HepG2 (cell line): ENCODE measurements around the gene IFNLR1. TPM values are rescaled to one million over a fixed set of nuclear protein-coding genes. Genes with fewer than 3 reads are reported as not detected.

Experiments
- ATAC-seq: fragments of 200-7000 bp; cut with Tn5 transposase; 3 replicates; pipeline ENCODE4 v1.9.1; 2020; ENCODE audit warnings: mild to moderate bottlenecking, moderate library complexity
- BruUV-seq: library from RNA; stranded (reverse); fragments of 400-500 nt; replicated peaks from 2 replicates; lab custom pipeline; 2021; lab: Mats Ljungman, UMichigan
- CTCF ChIA-PET: fragments of 300-600 bp; formaldehyde crosslinking; extraction: SDS; loops from one replicate; lab custom pipeline; 2021; ENCODE audit warnings: low total read pairs, inconsistent platforms, low intra/inter-chr PET ratio; lab: Yijun Ruan, JAX
- POLR2A ChIA-PET: fragments of 350-600 bp; sonication (Branson Sonifier 250); formaldehyde crosslinking; loops from one replicate; lab custom pipeline; 2020; ENCODE audit warnings: antibody characterized with exemption, inconsistent platforms; lab: Yijun Ruan, JAX
- DNase-seq: peaks from one replicate; pipeline ENCODE4 v3.0.0-alpha.2; 2015; ENCODE audit warnings: low spot score
- FAIRE-seq: peaks from 3 replicates; lab custom pipeline; 2011; peaks lifted over from hg19 to GRCh38; lab: Jason Lieb, UNC
- H2AFZ ChIP-seq: one replicate; pipeline ENCODE4 v1.6.1; 2011; ENCODE audit warnings: low read length, inconsistent platforms
- H3K27ac ChIP-seq: fragments of 300-600 bp; 3 replicates; pipeline ENCODE4 v1.8.0; 2011; ENCODE audit warnings: mixed run types, mild to moderate bottlenecking, mixed read lengths, low read length, inconsistent platforms; ENCODE audit not compliant: insufficient read depth; ENCODE audit errors: extremely low read length
- H3K27me3 ChIP-seq, 2 experiments: fragments of 200-600 bp in 1 of 2; 2 replicates in 1 of 2; 3 replicates in 1 of 2; pipeline versions ENCODE4 v1.6.0 to v1.8.0; 2011; ENCODE audit warnings: low read length in 2 of 2, mild to moderate bottlenecking in 2 of 2, moderate library complexity in 2 of 2, inconsistent platforms in 1 of 2; ENCODE audit not compliant: insufficient read depth in 2 of 2, control insufficient read depth in 1 of 2
- H3K36me3 ChIP-seq, 2 experiments: fragments of 200-600 bp in 1 of 2; replicated peaks in 1 of 2; 2 replicates in 1 of 2; 3 replicates in 1 of 2; pipeline versions ENCODE4 v1.5.1 to v1.8.0; 2011; ENCODE audit warnings: low read length in 2 of 2, inconsistent platforms in 1 of 2; ENCODE audit not compliant: insufficient read depth in 2 of 2, control insufficient read depth in 1 of 2
- H3K4me1 ChIP-seq: 2 replicates; pipeline ENCODE4 v1.5.1; 2012; ENCODE audit warnings: low read length, inconsistent platforms; ENCODE audit not compliant: insufficient read depth
- H3K4me2 ChIP-seq: 2 replicates; pipeline ENCODE4 v1.6.0; 2011; ENCODE audit warnings: low read depth, low read length, inconsistent platforms
- H3K4me3 ChIP-seq, 3 experiments: fragments of 200-600 bp in 1 of 3; sonication (generic), shearing (Covaris generic) in 1 of 3; replicated peaks in 1 of 3; 2 replicates each; pipeline ENCODE4 v1.5.1; 2011 to 2016; ENCODE audit warnings: low read length in 3 of 3, inconsistent platforms in 2 of 3, low read depth in 2 of 3, mild to moderate bottlenecking in 2 of 3, control low read depth in 1 of 3, mixed read lengths in 1 of 3; ENCODE audit not compliant: insufficient read depth in 1 of 3
- H3K79me2 ChIP-seq: one replicate; pipeline ENCODE4 v1.6.1; 2011; ENCODE audit warnings: low read length, inconsistent platforms; ENCODE audit not compliant: insufficient read depth
- H3K9ac ChIP-seq: 2 replicates; pipeline ENCODE4 v1.6.0; 2011; ENCODE audit warnings: mild to moderate bottlenecking, low read depth, low read length, inconsistent platforms; ENCODE audit not compliant: insufficient read depth
- H3K9me3 ChIP-seq: 2 replicates; pipeline ENCODE4 v1.5.1; 2012; ENCODE audit warnings: mild to moderate bottlenecking, low read length
- H4K20me1 ChIP-seq: 2 replicates; pipeline ENCODE4 v1.6.0; 2011; ENCODE audit warnings: inconsistent platforms, mild to moderate bottlenecking, low read length, moderate library complexity; ENCODE audit not compliant: insufficient read depth
- GTF2F1 ChIP-seq: fragments of 150-350 bp; IDR thresholded peaks from 2 replicates; pipeline ENCODE4 v1.6.1; 2014; ENCODE audit warnings: low read length
- GZF1 ChIP-seq: sonication (generic); formaldehyde crosslinking; IDR thresholded peaks from 2 replicates; pipeline ENCODE4 v1.5.1; 2020; ENCODE audit warnings: mild to moderate bottlenecking, missing genetic modification reagents
- KLF9 ChIP-seq: IDR thresholded peaks from 2 replicates; pipeline ENCODE4 v1.6.1; 2016; ENCODE audit warnings: low read depth
- KMT2A ChIP-seq: sonication (generic); formaldehyde crosslinking; IDR thresholded peaks from 2 replicates; pipeline ENCODE4 v1.4.0; 2020; ENCODE audit warnings: missing genetic modification reagents
- MATR3 ChIP-seq: sonication (generic); formaldehyde crosslinking; IDR thresholded peaks from 2 replicates; pipeline ENCODE4 v1.4.0; 2020; ENCODE audit warnings: missing genetic modification reagents
- PHB2 ChIP-seq: fragments of 450-650 bp; IDR thresholded peaks from 2 replicates; pipeline ENCODE4 v1.6.1; 2018; ENCODE audit not compliant: partially characterized antibody
- SYNCRIP ChIP-seq: fragments of 200-400 bp; formaldehyde crosslinking; IDR thresholded peaks from 2 replicates; pipeline ENCODE4 v1.6.1; 2018; ENCODE audit warnings: mild to moderate bottlenecking, low read depth, low read length; ENCODE audit not compliant: insufficient read depth
- WGBS: methylation state at CpG from one replicate; pipeline ENCODE4 v1.1.6; 2017; ENCODE audit warnings: low lambda C conversion rate; 5-methylcytosine and 5-hydroxymethylcytosine counted together
- in situ Hi-C: cut with HindIII; loops from 2 replicates; pipeline ENCODE4 v1.10.0; 2017; ENCODE audit warnings: low pct_unique_long_range_greater_than_20kb; ENCODE audit not compliant: extremely low pct_ligation_motif_present
- intact Hi-C: fragments of 100-400 bp; cut with micrococcal nuclease; formaldehyde crosslinking; loops from one replicate; pipeline ENCODE4 v1.10.0; 2022; ENCODE audit not compliant: unreplicated experiment
- polyA plus RNA-seq, 8 experiments: library from polyadenylated mRNA; depleted of rRNA in 3 of 8; stranded (reverse) in 7 of 8; unstranded in 1 of 8; fragments of >200 nt; fragmentation: Illumina TruSeq in 4 of 8; extraction: Trizol in 4 of 8; gene quantifications; 2 replicates each; pipeline versions ENCODE4 v1.2.1 to v1.2.3, GENCODE V29; 2011 to 2016; ENCODE audit warnings: low read depth in 4 of 8, missing spikeins in 1 of 8, mixed read lengths in 1 of 8; ENCODE audit not compliant: insufficient read depth in 1 of 8
- total RNA-seq, 5 experiments: library from RNA; depleted of rRNA; stranded (reverse); fragments of >200 nt; fragmentation: Illumina TruSeq; extraction: Trizol; gene quantifications; 2 replicates each; pipeline ENCODE4 v1.2.3, GENCODE V29; 2016; ENCODE audit warnings: low read depth in 1 of 5
- TF ChIP-seq, protein P1 (sequence below), 2 experiments: IDR thresholded peaks; 2 replicates each; pipeline ENCODE4 v1.6.1; 2011 to 2012; ENCODE audit warnings: low read length in 2 of 2, borderline replicate concordance in 1 of 2, low read depth in 1 of 2, mild to moderate bottlenecking in 1 of 2, moderate library complexity in 1 of 2
- TF ChIP-seq, protein P2 (sequence below): sonication (generic); formaldehyde crosslinking; IDR thresholded peaks from 2 replicates; pipeline ENCODE4 v1.8.1; 2023; ENCODE audit warnings: mild to moderate bottlenecking, inconsistent platforms, moderate library complexity, missing genetic modification reagents, borderline replicate concordance

The IFNLR1 gene
- total and polyA plus RNA-seq, 2 of the 13 experiments (the other 11 are each of a cell fraction or from before 2014, with no cell fraction given), result 3.8 to 8.5 TPM

- no peak for TF ChIP-seq PHB2
- no peak for TF ChIP-seq KLF9 (CRISPR knock-in tag)
These were observed 31.9 kb downstream of the IFNLR1 start (continued) for GRCh38 chr1:24155011-24155782.

- H3K4me2 ChIP-seq, result no peak overlapping the region
- no peak overlapping the region for H2AFZ ChIP-seq
- WGBS, result 81% methylated on average over 8 of the region's 8 CpGs
- no peaks in the 10 kb centered on the region for H3K79me2 ChIP-seq
- H3K9me3 ChIP-seq, result no peaks in the 10 kb centered on the region
- H3K27ac ChIP-seq, result no peak overlapping the region
- CTCF ChIA-PET, result no interaction called here
- in situ Hi-C loops (no loop called here), intact Hi-C loops (loop anchor here (5.0 kb wide), 1 partner anchor 33 kb away; the partner anchor contains the start of gene IFNLR1)
- no peak overlapping the region for H3K9ac ChIP-seq
- H3K36me3 ChIP-seq, result peaks cover under 1 to 10% of the 10 kb centered on the region in 2 experiments; a peak in 4 of 5 replicates
- no peaks in the 10 kb centered on the region for H4K20me1 ChIP-seq
- no TSS peak for BruUV-seq
- FAIRE-seq (no peak), DNase-seq (no peak), ATAC-seq (no peak)
- TF ChIP-seq KMT2A (CRISPR knock-in tag) (no peak), SYNCRIP (no peak), MATR3 (CRISPR knock-in tag) (no peak), GTF2F1 (no peak), GZF1 (no peak)
- TF ChIP-seq, protein P1, sequence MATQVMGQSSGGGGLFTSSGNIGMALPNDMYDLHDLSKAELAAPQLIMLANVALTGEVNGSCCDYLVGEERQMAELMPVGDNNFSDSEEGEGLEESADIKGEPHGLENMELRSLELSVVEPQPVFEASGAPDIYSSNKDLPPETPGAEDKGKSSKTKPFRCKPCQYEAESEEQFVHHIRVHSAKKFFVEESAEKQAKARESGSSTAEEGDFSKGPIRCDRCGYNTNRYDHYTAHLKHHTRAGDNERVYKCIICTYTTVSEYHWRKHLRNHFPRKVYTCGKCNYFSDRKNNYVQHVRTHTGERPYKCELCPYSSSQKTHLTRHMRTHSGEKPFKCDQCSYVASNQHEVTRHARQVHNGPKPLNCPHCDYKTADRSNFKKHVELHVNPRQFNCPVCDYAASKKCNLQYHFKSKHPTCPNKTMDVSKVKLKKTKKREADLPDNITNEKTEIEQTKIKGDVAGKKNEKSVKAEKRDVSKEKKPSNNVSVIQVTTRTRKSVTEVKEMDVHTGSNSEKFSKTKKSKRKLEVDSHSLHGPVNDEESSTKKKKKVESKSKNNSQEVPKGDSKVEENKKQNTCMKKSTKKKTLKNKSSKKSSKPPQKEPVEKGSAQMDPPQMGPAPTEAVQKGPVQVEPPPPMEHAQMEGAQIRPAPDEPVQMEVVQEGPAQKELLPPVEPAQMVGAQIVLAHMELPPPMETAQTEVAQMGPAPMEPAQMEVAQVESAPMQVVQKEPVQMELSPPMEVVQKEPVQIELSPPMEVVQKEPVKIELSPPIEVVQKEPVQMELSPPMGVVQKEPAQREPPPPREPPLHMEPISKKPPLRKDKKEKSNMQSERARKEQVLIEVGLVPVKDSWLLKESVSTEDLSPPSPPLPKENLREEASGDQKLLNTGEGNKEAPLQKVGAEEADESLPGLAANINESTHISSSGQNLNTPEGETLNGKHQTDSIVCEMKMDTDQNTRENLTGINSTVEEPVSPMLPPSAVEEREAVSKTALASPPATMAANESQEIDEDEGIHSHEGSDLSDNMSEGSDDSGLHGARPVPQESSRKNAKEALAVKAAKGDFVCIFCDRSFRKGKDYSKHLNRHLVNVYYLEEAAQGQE (IDR thresholded peaks at IDR 0.05; ENCODE audit: borderline replicate concordance in 1 of 2, low read depth in 1 of 2, low read length in 2 of 2), result no peak
- TF ChIP-seq, protein P2, sequence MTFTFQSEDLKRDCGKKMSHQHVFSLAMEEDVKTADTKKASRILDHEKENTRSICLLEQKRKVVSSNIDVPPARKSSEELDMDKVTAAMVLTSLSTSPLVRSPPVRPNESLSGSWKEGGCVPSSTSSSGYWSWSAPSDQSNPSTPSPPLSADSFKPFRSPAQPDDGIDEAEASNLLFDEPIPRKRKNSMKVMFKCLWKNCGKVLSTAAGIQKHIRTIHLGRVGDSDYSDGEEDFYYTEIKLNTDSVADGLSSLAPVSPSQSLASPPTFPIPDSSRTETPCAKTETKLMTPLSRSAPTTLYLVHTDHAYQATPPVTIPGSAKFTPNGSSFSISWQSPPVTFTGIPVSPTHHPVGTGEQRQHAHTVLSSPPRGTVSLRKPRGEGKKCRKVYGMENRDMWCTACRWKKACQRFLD (CRISPR knock-in tag), result no peak
- H3K4me3 ChIP-seq, result no peak overlapping the region
- POLR2A ChIA-PET, result interaction anchor here (0.9 kb wide), 1 partner anchor 34 kb away, joined by 4 read pairs; no protein-coding TSS in a partner anchor
- peaks cover 40% of the 10 kb centered on the region for H3K4me1 ChIP-seq
- peaks cover 0 to 10% of the 10 kb centered on the region in 2 experiments; a peak in 1 of 5 replicates for H3K27me3 ChIP-seq
These were observed 32.9 kb downstream of the IFNLR1 start for GRCh38 chr1:24154215-24154614.
